Stimulated activated CD8-positive, alpha-beta memory T cell treated with anti-CD3 and anti-CD28 coated beads, Interleukin-7, amount 100 ng/mL, for 1 hour (primary cell): ENCODE data around the gene MUC6.

Experiments used
- DNase-seq, 2 donors: peaks; one replicate each; pipeline ENCODE4 v3.0.0-alpha.2; 2020; ENCODE audit warnings: low read depth in 2 of 2

Gene MUC6

DNA sequence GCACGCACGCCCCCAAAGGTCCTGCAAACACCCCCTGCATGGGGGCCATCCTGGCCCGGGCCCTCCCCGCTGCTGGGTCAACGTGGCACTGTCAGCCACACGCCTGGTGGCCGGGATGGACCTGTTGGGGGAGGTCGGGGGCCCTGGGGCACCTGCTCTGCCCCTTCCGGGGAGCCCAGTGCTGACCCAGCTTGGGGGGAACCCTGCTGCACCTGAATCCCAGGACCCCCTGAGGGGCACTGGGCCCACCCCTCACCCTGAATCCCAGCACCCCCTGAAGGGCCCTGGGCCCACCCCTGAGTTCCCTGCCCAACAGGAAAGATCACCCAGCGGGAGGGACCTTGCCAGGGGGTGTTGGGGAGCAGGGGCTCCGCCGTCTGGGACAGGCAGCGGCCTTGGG lies 413 bp upstream of the MUC6 start:
- DNase-seq: no peak

DNA sequence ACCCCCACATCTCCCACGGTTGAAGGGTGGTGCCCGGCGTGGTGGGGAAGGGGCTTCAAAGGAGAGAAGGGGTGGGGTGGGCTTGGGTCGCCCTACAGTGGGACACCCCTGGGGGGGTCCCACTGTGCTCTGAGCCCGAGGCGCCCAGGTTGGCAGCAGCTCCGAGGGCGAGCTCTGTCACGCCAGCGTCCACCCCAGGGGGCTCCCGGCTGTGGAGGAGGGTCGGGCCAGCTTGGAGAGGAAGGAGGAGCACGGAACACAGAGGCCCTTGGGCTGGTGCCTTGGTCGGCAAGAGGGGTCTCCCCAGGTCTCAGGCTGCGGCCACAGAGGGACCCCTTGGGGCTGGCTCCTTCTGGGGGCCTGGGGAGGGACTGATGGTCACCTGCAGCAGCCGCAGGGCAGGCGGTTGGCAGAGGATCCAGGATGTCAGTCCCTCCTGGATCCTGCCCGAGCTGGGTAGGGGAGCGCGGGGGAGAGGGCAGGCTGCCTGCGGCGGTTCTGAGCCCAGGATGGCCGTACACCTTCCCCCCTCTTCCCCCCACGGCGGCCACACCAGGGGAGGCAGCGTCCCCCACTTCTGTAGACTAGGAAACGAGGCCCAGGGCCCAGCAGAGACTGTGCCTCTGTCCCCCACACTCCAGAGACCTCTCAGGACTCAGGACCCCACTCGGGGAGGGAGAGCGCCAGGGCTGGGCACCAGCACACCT lies 788 bp downstream of the MUC6 start:
- DNase-seq: no peak

DNA sequence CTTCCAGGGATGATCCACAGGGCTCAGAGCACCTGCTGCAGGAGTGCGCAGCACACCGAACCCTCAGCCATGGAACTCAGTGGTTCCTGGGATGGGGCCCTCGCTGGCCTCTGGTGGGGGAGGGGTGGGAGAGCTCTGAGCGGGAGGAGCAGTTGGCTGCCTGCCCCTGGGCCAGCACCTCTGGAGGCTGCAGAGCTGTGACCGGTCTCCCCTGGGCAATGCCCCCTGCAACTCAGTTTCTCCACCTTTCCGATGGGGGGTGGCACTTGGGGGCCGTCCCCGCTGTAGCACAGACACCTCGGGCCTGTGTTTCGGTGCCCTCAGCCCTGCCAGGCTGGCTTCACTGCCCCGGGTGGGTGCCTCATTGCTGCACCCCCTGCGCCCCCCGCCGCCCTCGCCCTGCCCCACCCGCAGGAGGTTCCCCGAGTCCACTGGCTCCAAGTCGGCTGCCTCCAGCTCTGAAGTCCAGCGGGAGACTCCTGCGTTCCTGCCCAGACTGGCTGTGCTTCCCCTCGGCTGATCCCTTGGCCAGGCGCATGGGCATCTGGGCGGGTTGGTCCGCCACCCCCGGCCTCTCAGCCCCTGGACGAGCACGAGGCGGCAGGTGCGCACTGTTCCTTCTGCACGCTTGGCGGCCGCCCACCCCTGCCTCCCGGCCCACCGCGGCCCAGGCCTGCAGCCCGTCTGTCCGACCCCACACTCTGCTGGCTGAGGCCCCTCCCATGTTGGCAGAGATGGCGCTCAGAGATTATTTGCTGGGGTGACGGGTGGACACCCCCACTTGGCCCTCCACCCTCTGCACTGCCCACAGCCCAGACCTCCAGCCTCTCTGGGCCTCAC lies 1.8 kb downstream of the MUC6 start:
- no peak for DNase-seq

DNA sequence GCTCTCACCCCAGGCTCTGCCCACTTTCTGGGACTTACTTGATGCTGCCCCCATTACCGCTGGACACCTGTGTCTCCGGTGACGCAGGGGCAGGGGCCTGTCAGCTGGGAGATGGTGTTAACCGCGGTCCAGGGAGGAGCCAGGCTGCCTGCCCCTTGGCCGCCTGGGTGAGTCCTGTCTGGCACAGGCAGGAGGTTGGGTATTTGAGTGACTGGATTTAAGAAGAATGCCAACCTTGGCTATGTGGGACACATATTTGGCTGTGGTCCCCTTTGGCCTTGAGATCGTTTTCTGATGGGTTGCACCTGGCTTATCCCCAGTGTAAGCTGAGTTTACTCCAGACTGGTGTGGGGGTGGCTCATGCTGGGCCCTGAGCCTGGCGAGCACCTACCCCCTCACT lies 2.5 kb downstream of the MUC6 start:
- no peak for DNase-seq

DNA sequence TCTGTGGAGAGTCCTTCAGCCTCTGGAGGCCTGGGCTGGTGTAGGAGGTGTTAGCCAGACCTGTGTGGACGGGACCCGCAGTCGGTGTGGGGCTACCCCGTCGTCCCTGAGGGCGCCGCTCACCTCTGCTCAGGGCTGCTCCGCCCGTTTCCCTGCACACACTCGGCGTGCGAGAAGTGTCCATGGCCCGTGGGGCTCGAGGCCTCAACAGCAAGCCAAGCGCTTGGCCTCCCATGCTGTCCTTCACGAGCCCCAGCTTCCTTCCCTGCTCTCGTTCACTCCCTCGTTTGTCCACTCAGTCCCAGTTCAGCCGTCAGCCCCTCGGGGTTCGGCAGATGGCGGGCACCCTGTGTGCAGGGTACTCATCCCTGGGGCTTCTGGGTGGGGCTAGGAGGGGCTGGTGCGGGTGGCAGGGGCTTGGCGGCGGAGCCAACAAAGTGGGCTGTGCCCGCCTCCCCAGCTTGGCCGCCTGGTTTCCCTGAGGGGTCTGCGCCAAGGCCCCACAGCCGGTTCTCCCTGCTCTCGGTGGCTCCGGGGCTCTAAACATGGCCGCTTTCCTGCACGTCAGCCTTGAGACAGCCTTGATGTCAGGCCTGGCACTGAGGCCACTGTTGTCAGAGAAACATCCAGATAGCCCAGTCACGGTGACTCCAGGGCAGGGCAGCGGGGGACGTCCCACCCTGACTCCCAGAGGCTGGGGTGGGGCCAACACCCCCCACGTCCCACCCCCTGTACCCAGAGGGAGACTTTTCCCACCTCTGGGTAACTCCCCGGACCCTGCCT lies 3.3 kb downstream of the MUC6 start:
- DNase-seq: no peak

DNA sequence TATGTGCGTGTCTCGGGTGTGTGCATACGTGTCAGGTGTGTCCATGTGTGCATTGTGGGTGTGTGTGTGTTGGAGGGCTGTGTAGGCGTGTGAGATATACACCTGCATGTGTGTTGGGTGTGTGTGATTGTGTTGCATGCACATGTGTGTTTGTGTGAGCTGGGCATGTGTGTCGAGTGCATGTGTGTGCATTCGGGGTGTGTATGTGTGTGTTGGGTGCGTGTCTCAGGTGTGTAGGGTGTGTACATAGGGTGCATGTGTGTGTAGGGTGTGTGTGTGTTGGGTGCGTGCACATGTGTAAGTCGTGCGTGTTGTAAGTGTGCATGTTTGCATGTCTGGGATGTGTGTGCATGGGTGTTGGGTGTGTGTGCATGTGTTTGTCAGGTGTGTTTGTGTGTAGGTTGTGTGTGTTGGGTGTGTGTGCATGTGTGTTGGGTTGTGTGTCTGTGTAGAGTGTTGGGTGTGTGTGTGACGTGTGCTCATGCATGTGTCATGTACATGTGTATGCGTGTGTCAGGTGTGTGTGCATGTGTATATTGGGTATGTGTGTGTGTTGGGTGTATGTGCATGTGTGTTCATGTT lies 4.1 kb downstream of the MUC6 start:
- no peak for DNase-seq

DNA sequence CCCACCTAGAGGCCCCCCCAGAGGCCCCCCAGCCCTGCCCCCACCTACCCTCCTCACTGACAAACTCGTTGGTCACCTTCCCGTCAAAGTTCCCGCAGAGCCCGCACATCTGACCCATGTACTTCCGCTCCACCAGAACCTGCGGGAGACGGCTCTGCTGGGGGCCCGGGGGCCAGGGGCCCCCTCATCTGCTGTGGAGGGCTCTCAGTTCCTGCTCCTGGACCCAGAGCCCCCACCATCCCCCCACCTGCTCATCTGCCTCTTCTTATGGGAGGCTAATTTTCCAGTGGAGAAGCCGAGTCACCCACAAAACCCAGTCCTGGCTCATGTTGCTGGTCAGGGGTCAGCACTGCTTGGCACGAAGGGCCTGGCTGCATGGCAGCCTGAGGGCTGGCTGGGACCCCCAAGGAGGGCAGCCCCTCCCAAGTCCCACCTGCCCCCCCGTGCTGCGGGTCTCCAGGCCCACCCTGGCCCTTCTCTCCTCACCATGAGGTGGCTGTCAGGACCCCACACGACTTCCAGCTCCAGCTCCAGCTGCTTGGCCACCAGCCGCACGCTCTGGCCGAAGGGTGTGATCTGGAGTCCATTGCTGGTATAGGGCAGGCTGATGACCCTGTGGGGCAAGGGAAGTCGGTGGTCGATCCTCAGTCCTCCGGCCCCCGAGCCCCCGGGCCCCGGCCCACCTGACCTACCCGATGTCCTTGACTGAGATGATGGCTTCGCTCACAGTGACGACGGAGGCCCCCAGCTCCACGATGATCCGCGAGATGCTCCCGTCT lies 5.2 kb downstream of the MUC6 start:
- no peak for DNase-seq

DNA sequence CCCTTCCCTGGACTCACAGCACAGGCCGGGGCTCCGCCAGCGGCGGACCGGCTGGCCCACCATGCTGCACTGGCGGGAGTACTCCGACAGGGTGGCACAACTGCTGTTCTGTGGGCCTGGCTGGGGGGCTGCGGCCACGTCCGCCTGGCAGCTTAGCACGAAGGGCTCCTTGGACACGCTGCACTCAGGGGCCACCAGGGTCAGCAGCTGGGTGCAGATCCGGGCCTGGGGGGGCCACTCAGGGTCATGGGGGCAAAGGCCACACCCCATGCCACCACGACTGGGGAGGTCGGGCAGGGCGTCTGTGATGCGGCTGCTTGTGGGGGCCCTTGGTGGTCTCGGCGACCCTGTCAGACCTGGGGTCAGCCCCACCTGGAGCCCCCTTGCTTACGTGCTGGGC lies 6.0 kb downstream of the MUC6 start:
- DNase-seq: no peak

DNA sequence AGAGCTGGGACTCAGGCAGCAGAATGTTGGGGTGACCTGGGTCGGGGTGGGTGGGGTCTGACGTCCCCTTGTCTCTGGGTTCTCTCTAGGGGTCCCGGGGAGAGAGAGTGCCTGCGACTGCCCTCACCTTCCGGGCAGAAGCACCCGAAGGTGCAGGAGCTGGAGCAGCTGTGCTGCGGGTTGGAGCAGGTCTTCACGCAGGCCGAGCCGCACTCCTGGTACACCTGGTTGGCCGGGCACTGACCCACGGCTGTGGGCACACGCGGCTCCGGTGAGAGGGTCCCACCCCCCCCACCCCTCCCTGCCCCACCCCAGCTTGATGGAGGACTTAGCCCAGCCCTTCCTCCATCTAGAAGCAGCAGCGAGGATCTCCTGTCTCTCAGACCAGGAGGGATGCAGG lies 6.4 kb downstream of the MUC6 start:
- DNase-seq: no peak

DNA sequence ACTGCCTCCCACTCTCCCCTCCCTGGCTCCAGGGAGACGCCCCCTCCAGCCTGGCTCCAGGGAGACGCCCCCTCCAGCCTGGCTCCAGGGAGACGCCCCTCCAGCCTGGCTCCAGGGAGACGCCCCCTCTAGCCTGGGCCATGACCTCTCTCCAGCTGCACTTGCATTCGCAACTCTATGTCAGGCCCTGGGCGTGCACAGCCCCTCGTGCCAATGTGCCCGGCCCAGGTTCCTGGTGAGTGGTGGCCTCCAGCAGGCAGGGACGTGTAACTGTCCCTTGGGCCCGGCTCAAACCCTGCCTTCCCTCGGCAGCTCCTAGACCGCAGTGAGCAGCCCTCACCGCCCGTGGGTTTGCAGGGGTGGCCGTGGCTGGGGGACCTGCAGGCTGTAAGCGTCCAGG lies 6.9 kb downstream of the MUC6 start:
- DNase-seq: no peak

DNA sequence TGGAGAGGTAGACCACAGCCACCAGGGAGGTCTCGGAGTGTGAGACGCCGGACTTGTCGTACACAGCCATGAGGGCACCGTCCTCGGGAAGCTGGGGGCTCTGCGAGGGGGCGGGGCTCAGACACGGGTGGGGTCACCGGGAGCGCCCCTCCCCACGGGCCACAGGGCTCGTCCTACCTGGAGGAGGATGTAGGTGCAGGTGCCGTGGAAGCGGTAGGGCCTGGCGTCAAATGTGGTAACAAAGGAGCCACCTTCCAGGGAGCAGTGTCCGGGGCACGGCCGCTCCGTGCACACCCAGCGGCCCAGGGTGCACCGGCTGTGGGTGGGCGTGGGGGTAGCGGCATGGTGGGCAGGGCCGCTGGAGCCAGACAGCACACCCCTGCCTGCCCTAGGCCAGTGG lies 7.5 kb downstream of the MUC6 start:
- DNase-seq: no peak

DNA sequence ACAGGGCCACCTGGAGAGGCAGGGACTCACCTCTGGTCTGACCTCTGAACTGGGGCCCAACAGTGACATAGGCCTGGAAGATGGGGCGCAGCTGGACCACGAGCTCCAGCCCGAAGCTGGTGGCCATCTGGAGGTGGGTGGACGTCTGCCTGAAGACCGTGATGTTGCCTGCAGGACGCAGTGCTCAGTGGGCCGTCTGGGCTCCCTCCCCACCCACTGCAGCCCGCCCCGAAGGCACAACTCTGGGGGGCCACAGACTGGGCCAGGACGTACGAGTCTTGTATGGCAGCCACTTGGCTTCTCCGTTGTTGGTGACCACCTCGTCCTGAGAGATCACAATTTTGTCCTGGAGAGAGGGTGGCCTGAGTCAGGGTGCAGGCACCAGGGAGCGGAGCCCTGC lies 7.9 kb downstream of the MUC6 start:
- no peak for DNase-seq

DNA sequence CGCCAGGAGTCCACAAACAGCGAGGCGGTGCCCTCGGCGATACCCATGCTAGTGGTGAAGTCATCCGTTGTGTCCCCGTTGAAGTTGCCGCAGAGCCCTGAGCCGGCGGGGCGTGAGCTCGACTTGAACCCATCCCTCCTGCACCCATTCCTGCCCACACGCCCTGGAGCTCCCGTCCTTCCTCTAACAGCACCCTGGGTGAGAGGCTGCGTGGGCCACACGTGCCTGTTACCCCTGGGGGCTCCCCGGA lies 8.3 kb downstream of the MUC6 start:
- no peak for DNase-seq

DNA sequence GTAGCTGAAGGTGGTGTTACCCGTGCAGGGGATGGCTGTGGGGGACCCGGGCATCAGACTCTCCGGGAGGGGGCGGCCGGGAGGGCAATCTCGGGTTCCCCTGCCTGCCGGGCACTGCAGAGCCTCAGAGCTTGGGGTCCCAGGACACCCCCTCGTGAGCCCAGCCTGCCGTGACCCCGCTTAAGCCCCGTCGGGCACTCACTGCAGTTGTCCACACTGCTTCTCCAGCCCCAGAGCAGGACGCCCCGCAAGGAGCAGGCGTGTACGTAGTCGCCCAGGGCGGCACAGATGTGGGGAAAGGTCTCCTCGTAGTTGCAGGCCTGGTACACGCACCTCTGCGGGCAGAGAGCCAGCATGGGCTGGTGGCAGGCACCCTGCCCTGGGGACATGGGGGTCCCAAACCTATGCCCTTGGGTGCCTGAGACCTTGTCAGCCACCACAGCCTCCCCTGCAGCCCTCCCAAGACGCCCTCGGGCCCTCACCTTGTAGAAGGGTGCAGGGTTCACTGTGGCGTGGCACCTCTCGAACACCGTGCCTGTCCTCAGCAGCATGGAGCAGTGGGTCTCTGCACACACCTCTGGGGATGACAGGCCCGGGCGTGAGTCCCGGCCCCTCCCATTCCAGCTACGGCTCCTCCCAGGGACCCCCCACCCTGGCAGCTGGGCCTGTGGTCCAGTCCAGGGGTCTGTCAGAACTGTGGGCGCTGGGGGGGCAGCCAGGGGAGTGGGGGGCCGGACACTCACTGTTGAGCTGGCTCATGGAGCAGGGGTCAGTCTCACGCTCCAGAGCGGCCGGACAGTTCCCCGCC lies 8.8 kb downstream of the MUC6 start:
- no peak for DNase-seq

DNA sequence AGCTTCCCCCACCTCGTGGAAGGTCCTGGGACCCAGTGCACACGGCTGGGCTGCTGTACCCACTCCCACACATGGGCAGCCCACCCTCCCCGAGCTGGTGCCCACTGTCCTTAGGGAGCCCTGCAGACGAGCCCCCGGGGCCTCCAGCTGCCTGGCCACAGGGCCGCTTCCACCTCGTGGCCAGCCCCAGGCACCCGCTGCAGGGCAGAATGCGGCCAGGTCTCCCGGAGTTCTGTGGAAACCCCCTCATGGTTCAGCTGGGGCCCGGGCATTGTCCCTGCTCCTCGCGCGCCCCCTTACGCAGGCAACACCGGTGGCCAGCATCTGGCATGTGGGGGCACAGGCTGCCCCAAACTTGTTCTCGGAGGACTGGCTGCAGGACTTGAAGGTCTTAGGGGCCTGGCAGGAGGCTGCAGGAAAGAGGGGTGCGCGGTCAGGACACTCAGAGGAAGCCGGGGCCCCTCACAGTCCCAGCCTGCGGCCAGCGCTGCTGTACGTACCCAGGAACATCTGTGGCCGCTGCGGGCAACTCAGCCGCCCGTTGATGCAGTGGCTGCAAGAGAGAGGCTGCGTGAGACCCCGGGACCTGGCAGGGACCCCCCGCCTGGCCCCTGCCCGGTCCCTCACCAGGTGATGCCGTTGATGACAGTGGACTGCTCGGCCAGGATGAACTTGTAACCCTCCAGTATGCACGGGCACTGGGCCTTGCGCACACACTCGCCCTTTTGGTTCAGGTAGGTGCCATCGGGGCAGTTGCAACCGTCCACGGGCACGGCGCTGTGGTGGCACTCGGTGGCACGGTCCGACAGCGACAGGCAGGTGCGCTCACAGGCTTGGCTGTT lies 9.7 kb downstream of the MUC6 start:
- DNase-seq: no peak

DNA sequence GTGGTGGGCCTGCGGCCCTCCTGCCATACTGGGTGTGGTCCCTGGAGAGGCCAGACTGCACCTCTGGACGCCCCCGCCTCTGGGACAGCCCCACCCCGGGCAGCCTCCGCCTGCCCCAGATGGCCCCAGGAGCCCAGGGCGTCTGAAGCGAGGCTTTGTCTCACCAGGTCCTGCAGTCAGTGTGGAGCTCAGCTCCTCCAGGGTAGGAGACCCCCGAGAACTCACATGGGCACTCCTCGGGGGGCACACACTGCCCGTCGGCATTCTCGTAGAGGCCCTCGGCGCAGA lies 10.4 kb downstream of the MUC6 start:
- DNase-seq: no peak

DNA sequence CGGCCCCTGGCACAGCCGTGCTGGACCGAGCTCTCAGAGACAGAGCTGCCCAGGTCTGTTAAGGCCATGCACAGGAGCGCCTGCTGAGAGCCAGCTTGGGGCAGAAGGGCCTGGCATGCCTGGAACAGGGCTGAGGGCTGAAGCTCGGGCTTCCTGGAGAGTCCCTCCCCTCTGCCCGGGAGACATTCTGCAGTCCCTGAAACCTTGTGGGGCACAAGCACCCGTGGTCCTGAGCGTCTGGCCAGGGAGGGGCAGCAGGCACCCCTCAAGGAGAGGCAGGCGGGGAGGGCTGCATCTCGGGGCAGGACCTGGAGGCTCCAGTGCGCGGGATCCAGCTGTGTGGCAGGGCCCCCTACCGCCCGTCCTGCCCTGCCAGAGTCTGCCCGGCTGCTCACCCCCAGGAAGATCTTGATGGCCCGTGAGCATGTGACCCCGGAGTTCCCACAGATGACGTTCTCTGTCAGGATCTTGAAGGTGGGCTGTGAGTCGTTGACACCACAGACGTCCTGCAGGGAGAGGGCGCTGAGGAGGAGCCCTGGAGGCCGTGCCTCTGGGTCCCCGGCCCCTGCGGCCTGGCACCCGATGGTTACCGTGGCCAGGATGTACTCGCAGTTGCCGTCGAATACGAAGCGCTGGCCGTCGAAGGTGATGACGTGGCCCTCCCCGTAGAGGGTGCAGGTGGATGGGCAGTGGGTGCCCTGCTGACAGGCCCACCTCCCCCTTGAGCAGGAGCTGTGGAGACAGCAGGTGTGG lies 10.9 kb downstream of the MUC6 start:
- no peak for DNase-seq

DNA sequence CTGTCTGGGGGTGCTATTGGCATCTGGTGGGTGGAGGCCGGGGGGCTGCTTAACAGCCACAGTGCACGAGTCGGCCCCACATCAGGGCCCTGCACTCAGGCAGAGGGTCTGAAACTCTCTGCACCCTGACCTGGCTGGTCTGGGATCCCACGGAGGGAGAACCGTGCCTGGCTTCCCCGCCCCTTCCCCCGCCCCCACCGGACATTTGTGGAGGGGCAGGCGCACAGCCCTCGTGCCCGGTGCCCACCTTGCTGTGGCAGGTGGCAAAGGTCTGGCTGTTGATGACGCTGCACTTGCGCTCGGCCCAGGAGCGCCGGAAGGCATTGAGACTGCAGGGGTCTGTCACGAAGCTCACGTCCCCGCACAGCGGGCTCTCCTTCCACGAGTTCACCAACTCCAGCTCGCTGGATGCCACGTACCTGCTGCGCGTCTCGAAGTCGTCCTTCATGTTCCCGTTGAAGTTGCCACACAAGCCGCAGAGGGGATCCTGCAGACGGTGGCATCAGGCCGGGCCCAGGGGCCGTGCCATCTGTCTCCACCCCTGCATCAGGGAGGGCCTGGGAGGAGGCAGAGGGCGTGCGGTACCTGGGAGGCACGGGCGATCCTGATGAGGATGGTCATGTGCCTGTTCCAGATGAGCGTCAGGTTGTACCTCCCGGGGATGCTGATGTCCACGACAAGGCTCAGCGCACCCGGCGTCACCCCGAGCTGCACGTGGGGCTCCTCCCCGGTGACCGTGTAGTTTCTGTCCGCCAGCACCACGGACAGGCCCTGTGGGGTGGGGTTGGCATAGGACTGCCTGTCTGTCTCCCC lies 11.7 kb downstream of the MUC6 start:
- DNase-seq: no peak
